GM12878 (cell line): ENCODE measurements around the gene CRYBG3. TPM values are rescaled to one million over a fixed set of nuclear protein-coding genes. Genes with fewer than 3 reads are reported as not detected.

Experiments used
- ATAC-seq: fragments of 200-7000 bp; cut with Tn5 transposase; 3 replicates; pipeline ENCODE4 v1.9.1; 2020; ENCODE audit warnings: mild to moderate bottlenecking, moderate library complexity
- BruUV-seq: library from RNA; stranded (reverse); fragments of 400-500 nt; replicated peaks from 2 replicates; lab custom pipeline; 2021; lab: Mats Ljungman, UMichigan
- CTCF ChIA-PET: fragments of 300-600 bp; sonication (Branson Sonifier 250); formaldehyde crosslinking; extraction: SDS; loops from one replicate; lab custom pipeline; 2021; ENCODE audit warnings: inconsistent platforms; lab: Yijun Ruan, JAX
- POLR2A ChIA-PET: fragments of 350-600 bp; formaldehyde crosslinking; extraction: SDS; loops from one replicate; lab custom pipeline; 2021; ENCODE audit warnings: inconsistent platforms; lab: Charles Lee
- RAD21 ChIA-PET: fragments of 300-600 bp; sonication (Branson Sonifier 250); formaldehyde crosslinking; loops from one replicate; lab custom pipeline; 2023; ENCODE audit warnings: antibody characterized with exemption; ENCODE audit not compliant: unreplicated experiment; lab: Charles Lee
- SMC1A ChIA-PET: fragments of 300-600 bp; sonication (Branson Sonifier 250); formaldehyde crosslinking; loops from one replicate; lab custom pipeline; 2023; ENCODE audit not compliant: unreplicated experiment, uncharacterized antibody; lab: Charles Lee
- DNase-seq: peaks from one replicate; pipeline ENCODE4 v3.0.0-alpha.2; 2011; ENCODE audit warnings: low read depth, low spot score
- FAIRE-seq: peaks from 3 replicates; lab custom pipeline; 2011; peaks lifted over from hg19 to GRCh38; lab: Jason Lieb, UNC
- H2AFZ ChIP-seq: 2 replicates; pipeline ENCODE4 v1.6.0; 2011; ENCODE audit warnings: low read depth, low read length, control low read depth; ENCODE audit not compliant: control insufficient read depth
- H3K27ac ChIP-seq: 2 replicates; pipeline ENCODE4 v1.5.1; 2011; ENCODE audit warnings: control low read depth; ENCODE audit not compliant: control insufficient read depth, insufficient read depth
- H3K27me3 ChIP-seq, 2 experiments: replicated peaks in 1 of 2; 2 replicates each; pipeline versions ENCODE4 v1.6.0 to v1.6.1; 2011; ENCODE audit warnings: low read length in 1 of 2; ENCODE audit not compliant: control insufficient read depth in 2 of 2, insufficient read depth in 2 of 2
- H3K36me3 ChIP-seq, 2 experiments: 2 replicates each; pipeline ENCODE4 v1.5.1; 2011; ENCODE audit warnings: low read length in 1 of 2; ENCODE audit not compliant: control insufficient read depth in 2 of 2, insufficient read depth in 2 of 2
- H3K4me1 ChIP-seq: 2 replicates; pipeline ENCODE4 v1.6.1; 2011; ENCODE audit warnings: mild to moderate bottlenecking, low read length, moderate library complexity, mixed read lengths; ENCODE audit not compliant: control insufficient read depth, insufficient read depth
- H3K4me2 ChIP-seq: 2 replicates; pipeline ENCODE4 v1.6.0; 2011; ENCODE audit warnings: control low read depth; ENCODE audit not compliant: control insufficient read depth, insufficient read depth
- H3K4me3 ChIP-seq: fragments of 200-600 bp; sonication (generic); 2 replicates; pipeline ENCODE4 v1.5.1; 2016
- H3K79me2 ChIP-seq: 2 replicates; pipeline ENCODE4 v1.6.0; 2011; ENCODE audit warnings: low read length; ENCODE audit not compliant: control insufficient read depth, insufficient read depth
- H3K9ac ChIP-seq: 2 replicates; pipeline ENCODE4 v1.8.0; 2011; ENCODE audit warnings: low read length, control low read depth, mixed read lengths; ENCODE audit not compliant: control insufficient read depth, insufficient read depth
- H3K9me3 ChIP-seq: replicated peaks from 3 replicates; pipeline ENCODE4 v1.5.1; 2011; ENCODE audit warnings: mild to moderate bottlenecking, low read length; ENCODE audit not compliant: control insufficient read depth, insufficient read depth
- H4K20me1 ChIP-seq: 2 replicates; pipeline ENCODE4 v1.6.0; 2011; ENCODE audit not compliant: control insufficient read depth, insufficient read depth
- CBX3 ChIP-seq: fragments of 200-600 bp; sonication (generic); IDR thresholded peaks from 2 replicates; pipeline ENCODE4 v1.6.1; 2016; ENCODE audit warnings: low read depth, borderline replicate concordance
- CHD1 ChIP-seq: IDR thresholded peaks from 2 replicates; pipeline ENCODE4 v1.6.1; 2012; ENCODE audit warnings: low read depth, low read length, improper control_type of control experiment
- HDAC2 ChIP-seq: fragments of 200-600 bp; sonication (generic); IDR thresholded peaks from 2 replicates; pipeline ENCODE4 v1.6.1; 2017
- KDM1A ChIP-seq: fragments of 200-600 bp; sonication (generic); IDR thresholded peaks from 2 replicates; pipeline ENCODE4 v1.6.1; 2016; ENCODE audit warnings: borderline replicate concordance
- NR2C2 ChIP-seq: IDR thresholded peaks from 2 replicates; pipeline ENCODE4 v1.6.1; 2011; ENCODE audit warnings: borderline replicate concordance, low read depth; ENCODE audit not compliant: control insufficient read depth, insufficient read length
- SMARCA5 ChIP-seq: fragments of 450-650 bp; IDR thresholded peaks from 2 replicates; pipeline ENCODE4 v1.6.1; 2017; ENCODE audit warnings: mild to moderate bottlenecking
- SPI1 ChIP-seq: IDR thresholded peaks from 2 replicates; pipeline ENCODE4 v1.6.1; 2011; ENCODE audit warnings: low read depth, mild to moderate bottlenecking, low read length, moderate library complexity, borderline replicate concordance; ENCODE audit not compliant: insufficient read depth
- TAF1 ChIP-seq: IDR thresholded peaks from 2 replicates; pipeline ENCODE4 v1.6.1; 2011; ENCODE audit warnings: mild to moderate bottlenecking, low read depth, low read length, borderline replicate concordance
- TBL1XR1 ChIP-seq: IDR thresholded peaks from 2 replicates; pipeline ENCODE4 v1.6.1; 2012; ENCODE audit warnings: low read depth, low read length, improper control_type of control experiment
- ZNF384 ChIP-seq: IDR thresholded peaks from 2 replicates; pipeline ENCODE4 v1.6.1; 2012; ENCODE audit warnings: low read depth, mild to moderate bottlenecking, low read length, improper control_type of control experiment, borderline replicate concordance
- WGBS: methylation state at CpG from one replicate; pipeline ENCODE4 v1.1.6; 2016; ENCODE audit warnings: low lambda C conversion rate; ENCODE audit not compliant: insufficient replicate concordance, insufficient coverage; ENCODE audit errors: missing lambda C conversion rate; 5-methylcytosine and 5-hydroxymethylcytosine counted together
- in situ Hi-C: fragments of 300-500 bp; cut with MboI; formaldehyde crosslinking; loops from 9 replicates; pipeline ENCODE4 v1.14.3; 2018; ENCODE audit warnings: mixed read lengths
- intact Hi-C: fragments of 100-400 bp; cut with micrococcal nuclease; formaldehyde crosslinking; loops from one replicate; pipeline ENCODE4 v1.14.2; 2022; ENCODE audit not compliant: unreplicated experiment
- polyA plus RNA-seq, 11 experiments: library from polyadenylated mRNA; depleted of rRNA in 4 of 11; unstranded in 6 of 11; stranded (reverse) in 5 of 11; fragments of >200 nt; fragmentation: Nextera tagmentation in 4 of 11; fragmentation: Illumina TruSeq in 1 of 11; extraction: Ambion mirVana in 4 of 11; extraction: Trizol in 1 of 11; gene quantifications; 1 replicate in 1 of 11; 2 replicates in 10 of 11; pipeline versions ENCODE4 v1.2.1 to v1.2.3, GENCODE V29; 2011 to 2016; ENCODE audit warnings: inconsistent platforms in 2 of 11, missing spikeins in 2 of 11, low read depth in 1 of 11
- total RNA-seq, 4 experiments: library from RNA; depleted of rRNA in 3 of 4; stranded (reverse); fragments of >200 nt in 3 of 4; fragmentation: Illumina TruSeq in 1 of 4; extraction: Trizol in 1 of 4; gene quantifications; 2 replicates each; pipeline versions ENCODE4 v1.2.1 to v1.2.3, GENCODE V29; 2013 to 2021
- TF ChIP-seq, protein P1 (sequence below): IDR thresholded peaks from 2 replicates; pipeline ENCODE4 v1.6.1; 2012; ENCODE audit warnings: low read length, inconsistent platforms
- TF ChIP-seq, protein P2 (sequence below): fragments of 450-650 bp; IDR thresholded peaks from 2 replicates; pipeline ENCODE4 v1.6.1; 2017; ENCODE audit warnings: borderline replicate concordance
- TF ChIP-seq, protein P3 (sequence below): fragments of 450-650 bp; IDR thresholded peaks from 2 replicates; pipeline ENCODE4 v1.6.1; 2018; ENCODE audit warnings: borderline replicate concordance, mild to moderate bottlenecking; ENCODE audit not compliant: partially characterized antibody

Gene CRYBG3
- total and polyA plus RNA-seq, 10 of the 15 experiments (the other 5 are each of a cell fraction or from before 2014, with no cell fraction given) = 0.11 to 5.4 (median 1.6) TPM

DNA sequence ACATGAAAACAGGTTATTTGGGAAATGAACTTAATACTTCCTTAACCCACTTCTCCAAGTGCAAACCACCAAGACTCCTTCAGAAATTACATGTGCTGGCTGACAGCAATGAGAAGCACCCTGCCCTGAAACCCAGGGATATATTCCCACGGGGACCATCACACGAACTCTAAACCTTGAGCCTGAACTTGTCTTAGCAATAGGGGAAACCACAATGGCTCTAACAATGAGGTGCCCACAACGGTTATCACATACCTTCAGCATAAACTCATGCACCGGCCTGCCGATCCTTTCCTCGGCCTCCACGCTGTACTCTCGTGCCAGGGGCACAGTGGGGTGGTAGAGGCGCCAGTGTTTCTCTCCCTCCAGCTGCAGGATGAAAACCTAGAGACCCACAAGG lies 137.0 kb downstream of the CRYBG3 start:
- Histone ChIP-seq H3K4me3 (no peak overlapping the region), H4K20me1 (no peaks in the 10 kb centered on the region; the same call in 1 of the 2 replicates), H3K27me3 (no peaks in the 10 kb centered on the region), H3K36me3 (peaks cover 9 to 29% of the 10 kb centered on the region in 2 experiments), H2AFZ (no peak overlapping the region), H3K27ac (no peak overlapping the region), H3K79me2 (peaks cover 17% of the 10 kb centered on the region), H3K9ac (no peak overlapping the region), H3K4me2 (no peak overlapping the region), H3K9me3 (no peaks in the 10 kb centered on the region), H3K4me1 (peaks cover 8% of the 10 kb centered on the region)
- SMC1A ChIA-PET = no interaction called here
- WGBS = 87% methylated on average over 9 of the region's 9 CpGs
- intact Hi-C loops (no loop called here), in situ Hi-C loops (no loop called here)
- POLR2A ChIA-PET = no interaction called here
- ATAC-seq (no peak), DNase-seq (no peak), FAIRE-seq (no peak)
- RAD21 ChIA-PET = no interaction called here
- BruUV-seq = no TSS peak
- CTCF ChIA-PET = no interaction called here
- no peak for TF ChIP-seq CBX3
- TF ChIP-seq HDAC2 = no peak
- TF ChIP-seq SMARCA5 = no peak
- TF ChIP-seq SPI1 = no peak

DNA sequence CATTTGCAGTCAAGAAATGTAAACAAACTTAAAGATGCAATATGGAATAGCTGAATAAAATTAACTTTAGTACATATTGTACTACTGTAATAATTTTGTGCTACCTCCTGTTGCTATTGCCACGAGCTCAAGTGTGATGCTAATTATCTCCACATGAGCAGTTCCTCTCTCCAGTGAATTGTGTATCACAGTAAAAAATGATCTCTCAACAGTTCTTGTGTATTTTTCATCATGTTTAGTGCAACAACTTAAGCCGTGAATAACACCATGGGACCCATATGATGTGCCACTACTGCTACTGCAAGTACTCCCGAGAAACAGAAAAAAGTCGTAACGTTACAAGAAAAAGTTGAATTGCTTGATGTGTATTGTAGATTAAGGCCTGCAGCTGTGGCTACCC lies 138.1 kb downstream of the CRYBG3 start:
- H3K79me2 ChIP-seq = peaks cover 19% of the 10 kb centered on the region
- TF ChIP-seq TAF1 (no peak), KDM1A (no peak), TBL1XR1 (no peak), NR2C2 (no peak), CHD1 (no peak), SPI1 (no peak), ZNF384 (no peak)
- TF ChIP-seq, protein P1, sequence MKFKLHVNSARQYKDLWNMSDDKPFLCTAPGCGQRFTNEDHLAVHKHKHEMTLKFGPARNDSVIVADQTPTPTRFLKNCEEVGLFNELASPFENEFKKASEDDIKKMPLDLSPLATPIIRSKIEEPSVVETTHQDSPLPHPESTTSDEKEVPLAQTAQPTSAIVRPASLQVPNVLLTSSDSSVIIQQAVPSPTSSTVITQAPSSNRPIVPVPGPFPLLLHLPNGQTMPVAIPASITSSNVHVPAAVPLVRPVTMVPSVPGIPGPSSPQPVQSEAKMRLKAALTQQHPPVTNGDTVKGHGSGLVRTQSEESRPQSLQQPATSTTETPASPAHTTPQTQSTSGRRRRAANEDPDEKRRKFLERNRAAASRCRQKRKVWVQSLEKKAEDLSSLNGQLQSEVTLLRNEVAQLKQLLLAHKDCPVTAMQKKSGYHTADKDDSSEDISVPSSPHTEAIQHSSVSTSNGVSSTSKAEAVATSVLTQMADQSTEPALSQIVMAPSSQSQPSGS = no peak
- TF ChIP-seq, protein P2, sequence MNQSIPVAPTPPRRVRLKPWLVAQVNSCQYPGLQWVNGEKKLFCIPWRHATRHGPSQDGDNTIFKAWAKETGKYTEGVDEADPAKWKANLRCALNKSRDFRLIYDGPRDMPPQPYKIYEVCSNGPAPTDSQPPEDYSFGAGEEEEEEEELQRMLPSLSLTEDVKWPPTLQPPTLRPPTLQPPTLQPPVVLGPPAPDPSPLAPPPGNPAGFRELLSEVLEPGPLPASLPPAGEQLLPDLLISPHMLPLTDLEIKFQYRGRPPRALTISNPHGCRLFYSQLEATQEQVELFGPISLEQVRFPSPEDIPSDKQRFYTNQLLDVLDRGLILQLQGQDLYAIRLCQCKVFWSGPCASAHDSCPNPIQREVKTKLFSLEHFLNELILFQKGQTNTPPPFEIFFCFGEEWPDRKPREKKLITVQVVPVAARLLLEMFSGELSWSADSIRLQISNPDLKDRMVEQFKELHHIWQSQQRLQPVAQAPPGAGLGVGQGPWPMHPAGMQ = no peak
- TF ChIP-seq, protein P3, sequence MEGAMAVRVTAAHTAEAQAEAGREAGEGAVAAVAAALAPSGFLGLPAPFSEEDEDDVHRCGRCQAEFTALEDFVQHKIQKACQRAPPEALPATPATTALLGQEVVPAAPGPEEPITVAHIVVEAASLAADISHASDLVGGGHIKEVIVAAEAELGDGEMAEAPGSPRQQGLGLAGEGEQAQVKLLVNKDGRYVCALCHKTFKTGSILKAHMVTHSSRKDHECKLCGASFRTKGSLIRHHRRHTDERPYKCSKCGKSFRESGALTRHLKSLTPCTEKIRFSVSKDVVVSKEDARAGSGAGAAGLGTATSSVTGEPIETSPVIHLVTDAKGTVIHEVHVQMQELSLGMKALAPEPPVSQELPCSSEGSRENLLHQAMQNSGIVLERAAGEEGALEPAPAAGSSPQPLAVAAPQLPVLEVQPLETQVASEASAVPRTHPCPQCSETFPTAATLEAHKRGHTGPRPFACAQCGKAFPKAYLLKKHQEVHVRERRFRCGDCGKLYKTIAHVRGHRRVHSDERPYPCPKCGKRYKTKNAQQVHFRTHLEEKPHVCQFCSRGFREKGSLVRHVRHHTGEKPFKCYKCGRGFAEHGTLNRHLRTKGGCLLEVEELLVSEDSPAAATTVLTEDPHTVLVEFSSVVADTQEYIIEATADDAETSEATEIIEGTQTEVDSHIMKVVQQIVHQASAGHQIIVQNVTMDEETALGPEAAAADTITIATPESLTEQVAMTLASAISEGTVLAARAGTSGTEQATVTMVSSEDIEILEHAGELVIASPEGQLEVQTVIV = no peak

More for the DNA sequence above, 138.1 kb downstream of the CRYBG3 start:
- RAD21 ChIA-PET = interaction anchor here (1.5 kb wide), 1 partner anchor 12 kb away, joined by 4 read pairs; no protein-coding TSS in a partner anchor
- DNase-seq = no peak
- intact Hi-C loops (no loop called here), in situ Hi-C loops (no loop called here)
- no peaks in the 10 kb centered on the region for H3K9me3 ChIP-seq
- no peak overlapping the region for H3K27ac ChIP-seq
- CTCF ChIA-PET = no interaction called here
- ATAC-seq = no peak
- no peak overlapping the region for H2AFZ ChIP-seq
- no peaks in the 10 kb centered on the region for H3K27me3 ChIP-seq
- peaks cover 6 to 23% of the 10 kb centered on the region in 2 experiments; a peak in 3 of 4 replicates for H3K36me3 ChIP-seq
- FAIRE-seq = no peak
- no peak overlapping the region for H3K4me2 ChIP-seq
- H4K20me1 ChIP-seq = no peaks in the 10 kb centered on the region; the same call in 1 of the 2 replicates
- H3K4me1 ChIP-seq = peaks cover 4% of the 10 kb centered on the region
- SMC1A ChIA-PET = interaction anchor here (1.0 to 1.8 kb wide), 3 partner anchors 9 to 44 kb away, joined by 3 to 4 read pairs (median 3); no protein-coding TSS in a partner anchor
- no TSS peak for BruUV-seq
- POLR2A ChIA-PET = no interaction called here
- no peak overlapping the region for H3K9ac ChIP-seq
- H3K4me3 ChIP-seq = no peak overlapping the region
- WGBS = 96% methylated on average over 5 of the region's 5 CpGs
